ENCODE data around the gene IQSEC1. TPM values are rescaled to one million over a fixed set of nuclear protein-coding genes. Genes with fewer than 3 reads are reported as not detected.

Gene IQSEC1
- total RNA-seq, 1 experiment from 2014 or later, result 7.1 TPM

DNA sequence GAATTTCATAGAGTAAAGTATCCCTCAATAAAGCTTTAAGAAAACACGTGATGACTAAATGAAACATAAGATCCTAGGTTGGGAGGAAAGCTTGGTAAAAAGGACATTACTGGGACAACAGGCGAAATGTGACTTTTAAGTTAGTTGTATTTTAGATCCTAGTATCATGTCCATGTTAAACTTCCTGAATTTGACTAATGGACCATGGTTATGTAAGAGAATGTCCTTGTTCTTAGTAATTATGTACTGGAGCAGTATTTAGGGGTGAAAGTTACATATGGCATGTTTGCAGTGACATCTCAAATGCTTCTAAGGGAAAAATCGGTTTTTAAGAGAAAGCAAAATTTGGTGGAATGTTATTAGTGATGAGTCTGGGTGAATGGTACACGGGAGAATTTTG is 69.6 kb downstream of the IQSEC1 start:
- in situ Hi-C loops (cut with HindIII; ENCODE audit: low pct_unique_long_range_greater_than_20kb, low sequenced_read_pairs), result no loop called here
- DNase-seq (ENCODE audit: low read depth, low spot score), result no peak

DNA sequence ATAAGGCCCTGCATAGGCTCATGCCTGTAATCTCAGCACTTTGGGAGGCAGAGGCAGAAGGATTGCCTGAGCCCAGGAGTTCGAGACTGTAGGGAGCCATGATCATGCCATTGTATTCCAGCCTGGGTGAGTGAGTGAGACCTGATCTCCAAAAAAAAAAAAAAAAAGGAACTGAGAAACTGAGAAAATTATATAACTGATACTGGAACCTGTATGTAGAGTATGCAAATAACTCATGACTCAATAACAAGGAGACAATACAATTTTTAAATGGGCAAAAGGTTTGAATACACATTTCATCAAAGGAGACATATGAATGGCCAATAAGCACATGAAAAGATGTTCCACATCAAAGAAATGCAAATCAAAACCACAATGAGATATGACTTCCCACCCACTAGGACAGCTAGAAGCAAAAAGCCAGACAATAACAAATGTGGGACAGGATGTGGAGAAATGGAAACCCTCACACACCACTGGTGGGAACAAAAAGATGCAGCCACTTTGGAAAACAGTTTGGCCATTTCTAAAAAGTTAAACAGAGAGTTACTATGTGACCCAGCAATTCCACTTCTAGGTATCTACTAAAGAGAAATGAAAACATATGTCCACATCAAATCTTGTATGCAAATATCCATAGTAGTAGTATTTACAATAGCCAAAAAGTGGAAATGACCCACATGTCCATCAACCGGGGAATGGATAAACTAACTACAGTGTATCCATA is 70.7 kb downstream of the IQSEC1 start:
- in situ Hi-C loops (cut with HindIII; ENCODE audit: low pct_unique_long_range_greater_than_20kb, low sequenced_read_pairs), result no loop called here

DNA sequence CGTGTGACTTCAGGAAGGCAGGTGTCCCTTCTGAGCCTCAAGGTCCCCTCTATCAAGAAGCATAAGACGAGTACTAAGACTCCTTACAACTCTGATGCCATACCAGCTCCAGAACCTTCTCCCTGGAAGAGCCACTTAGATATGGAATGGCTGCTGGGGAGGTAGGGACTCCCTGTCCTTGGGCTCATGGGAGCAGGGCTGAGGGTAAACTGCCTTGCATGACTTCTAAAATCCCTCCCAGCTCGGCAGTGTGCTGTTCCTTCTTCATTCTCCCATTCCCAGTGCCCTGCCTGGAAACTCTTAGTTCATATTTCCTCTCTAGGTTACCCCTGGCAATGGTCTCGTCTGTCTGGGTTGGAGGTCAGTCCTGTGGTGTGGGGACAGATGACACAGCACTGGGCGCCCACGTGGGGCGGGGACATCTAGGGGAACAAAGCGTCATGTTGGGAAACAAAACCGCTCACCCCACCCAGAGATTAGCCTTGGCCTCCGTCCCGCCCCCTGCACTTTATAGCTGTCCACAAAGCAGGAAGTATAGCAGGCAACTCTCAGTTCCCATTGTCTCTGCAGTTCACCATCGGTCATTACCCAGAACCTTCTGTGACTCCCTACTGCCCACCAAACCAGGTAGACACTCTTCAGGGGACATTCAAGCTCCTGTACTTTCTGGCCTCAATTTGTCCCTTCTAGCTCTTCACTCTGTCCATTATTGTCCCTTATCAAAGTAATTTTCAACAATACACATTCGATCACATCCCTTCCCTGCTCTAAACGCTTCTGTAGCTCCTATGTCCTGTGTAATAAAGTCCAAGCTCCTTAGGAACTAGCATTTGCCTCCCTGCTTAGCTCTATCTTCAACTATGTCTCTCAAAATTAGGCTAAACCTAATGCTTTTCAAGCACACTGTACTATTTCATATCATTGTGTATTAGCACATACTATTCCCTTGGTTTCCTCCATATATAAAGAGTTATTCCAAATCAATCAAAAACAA is 73.8 kb downstream of the IQSEC1 start:
- no peak for DNase-seq (ENCODE audit: low read depth, low spot score)
- in situ Hi-C loops (cut with HindIII; ENCODE audit: low pct_unique_long_range_greater_than_20kb, low sequenced_read_pairs), result loop anchor here (25.0 kb wide), 1 partner anchor 112 kb away; no protein-coding TSS in a partner anchor

More for the DNA sequence above, 70.7 kb downstream of the IQSEC1 start:
- DNase-seq (ENCODE audit: low read depth, low spot score), result no peak

DNA sequence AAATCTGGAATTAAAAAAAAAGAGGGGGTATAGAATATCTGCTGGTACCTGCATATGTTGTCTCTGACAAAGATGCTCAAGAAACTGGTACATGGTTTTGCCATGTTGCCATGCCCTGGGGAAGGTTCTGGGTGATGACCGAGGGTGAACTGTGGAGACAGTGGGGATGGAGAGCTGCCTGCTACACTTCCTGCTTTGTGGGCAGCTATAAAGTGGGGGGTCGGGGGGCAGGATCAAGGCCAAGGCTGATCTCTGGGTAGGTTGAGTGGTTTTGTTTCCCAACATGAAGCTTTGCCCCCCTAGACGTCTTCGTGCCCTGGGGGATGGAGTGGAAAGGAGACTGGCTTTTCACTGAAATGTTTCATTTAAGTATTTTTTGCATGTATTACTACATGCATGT is 74.6 kb downstream of the IQSEC1 start:
- in situ Hi-C loops (cut with HindIII; ENCODE audit: low pct_unique_long_range_greater_than_20kb, low sequenced_read_pairs), result loop anchor here (25.0 kb wide), 1 partner anchor 111 kb away; no protein-coding TSS in a partner anchor
- DNase-seq (ENCODE audit: low read depth, low spot score), result no peak

DNA sequence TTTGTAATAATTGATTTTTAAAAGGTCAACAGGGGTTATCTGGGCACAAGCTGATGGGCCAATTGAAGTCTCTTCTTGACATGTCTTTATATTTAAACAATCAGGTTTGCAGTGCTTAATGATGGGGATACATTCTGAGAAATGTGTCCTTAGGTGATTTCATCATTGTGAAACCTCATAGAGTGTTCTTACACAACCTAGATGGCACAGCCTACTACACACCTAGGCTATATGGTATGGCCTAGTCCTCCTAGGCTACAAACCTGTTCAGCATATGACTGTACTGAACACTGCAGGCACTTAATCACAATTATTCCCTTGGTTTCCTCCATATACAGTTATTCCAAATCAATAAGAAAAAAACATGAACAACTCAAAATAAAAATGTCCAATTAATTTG is 75.8 kb downstream of the IQSEC1 start:
- in situ Hi-C loops (cut with HindIII; ENCODE audit: low pct_unique_long_range_greater_than_20kb, low sequenced_read_pairs), result loop anchor here (25.0 kb wide), 1 partner anchor 110 kb away; no protein-coding TSS in a partner anchor
- DNase-seq (ENCODE audit: low read depth, low spot score), result no peak

DNA sequence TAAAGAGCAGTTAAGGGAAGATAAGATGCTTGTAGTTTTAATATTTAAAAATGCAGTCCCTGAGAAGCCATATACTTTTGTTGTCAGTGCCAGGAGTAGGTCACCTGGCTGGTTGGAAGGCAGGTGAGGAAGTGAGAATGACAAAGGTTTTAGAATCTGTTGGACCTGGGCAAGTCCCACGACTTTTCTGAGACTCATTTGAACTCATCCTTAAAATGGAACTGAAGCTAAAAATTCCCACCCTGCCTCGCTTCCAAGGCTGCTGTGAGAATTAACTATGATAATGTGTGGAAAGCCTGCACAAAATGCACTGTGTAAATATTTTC is 77.1 kb downstream of the IQSEC1 start:
- in situ Hi-C loops (cut with HindIII; ENCODE audit: low pct_unique_long_range_greater_than_20kb, low sequenced_read_pairs), result loop anchor here (25.0 kb wide), 1 partner anchor 109 kb away; no protein-coding TSS in a partner anchor
- DNase-seq (ENCODE audit: low read depth, low spot score), result no peak

DNA sequence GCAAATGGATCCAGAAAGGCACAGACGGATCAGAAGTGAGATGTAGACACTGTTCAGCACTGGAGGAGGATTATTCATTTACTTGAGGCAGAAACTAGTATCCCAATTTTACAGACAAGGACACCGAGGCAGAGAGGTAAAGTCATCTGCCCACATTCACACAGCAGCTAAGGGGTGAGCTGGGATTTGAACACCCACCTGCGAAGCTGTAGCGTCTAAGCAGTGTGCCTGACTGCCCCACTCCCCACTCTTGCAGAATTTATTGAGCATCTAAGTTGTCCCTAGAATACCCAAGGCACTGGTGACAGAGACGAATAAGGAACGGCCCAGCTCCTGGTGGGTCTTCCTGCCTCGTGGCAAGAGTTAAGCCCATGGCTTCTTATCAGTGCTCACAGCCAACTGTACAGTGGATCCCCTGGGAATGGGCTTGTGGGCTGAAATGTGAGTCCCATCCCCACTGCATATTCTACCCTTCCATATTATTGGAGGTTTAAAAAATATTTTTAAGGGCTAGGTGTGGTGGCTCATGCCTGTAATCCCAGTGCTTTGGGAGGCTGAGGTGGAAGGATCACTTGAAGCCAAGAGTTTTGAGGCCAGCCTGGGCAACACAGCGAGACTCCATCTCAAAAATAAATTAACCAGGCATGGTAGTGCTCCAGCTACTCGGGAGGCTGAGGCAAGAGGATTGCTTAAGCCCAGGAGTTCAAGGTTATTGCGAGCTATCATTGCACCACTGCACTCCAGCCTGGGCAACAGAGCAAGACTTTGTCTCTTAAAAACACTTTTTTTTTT is 77.6 kb downstream of the IQSEC1 start:
- DNase-seq (ENCODE audit: low read depth, low spot score), result no peak
- in situ Hi-C loops (cut with HindIII; ENCODE audit: low pct_unique_long_range_greater_than_20kb, low sequenced_read_pairs), result loop anchor here (25.0 kb wide), 1 partner anchor 108 kb away; no protein-coding TSS in a partner anchor

DNA sequence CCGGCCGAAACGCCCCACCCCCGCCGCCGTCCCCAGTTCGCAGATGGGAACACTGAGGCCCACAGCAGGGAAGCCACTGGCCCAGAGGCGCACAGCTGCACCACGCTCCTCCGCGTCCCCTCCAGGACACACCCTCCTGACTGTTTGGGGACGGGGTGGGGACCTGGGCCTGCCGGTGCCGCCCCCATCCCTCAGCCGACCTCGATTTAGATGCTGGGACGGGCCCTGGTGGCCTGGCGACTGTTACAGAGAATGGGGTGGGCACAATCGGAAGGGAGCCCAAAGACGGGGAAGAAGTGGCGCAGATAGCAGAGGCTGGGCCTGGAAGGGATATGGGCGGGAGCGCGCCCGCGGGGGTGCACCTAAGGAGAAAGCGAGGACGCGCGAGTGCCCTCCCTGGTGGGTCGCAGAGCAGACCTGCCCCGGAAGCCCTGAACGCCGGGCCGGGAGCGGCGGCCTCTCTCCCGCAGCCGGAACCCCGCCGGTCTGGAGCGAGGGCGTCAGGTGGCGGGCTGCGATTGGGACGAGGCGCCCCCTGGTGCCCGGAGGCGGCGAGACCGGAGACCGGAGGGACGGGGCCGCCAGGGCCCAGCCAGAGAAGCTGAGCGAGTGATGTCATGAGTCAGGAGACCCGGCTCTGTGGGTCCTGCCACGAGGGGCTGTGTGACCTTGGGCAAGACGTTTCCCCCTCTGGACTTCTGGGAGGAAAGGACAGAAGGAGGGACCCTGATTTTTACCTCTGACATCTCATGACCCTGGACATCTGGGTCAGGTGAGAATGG is 78.4 kb downstream of the IQSEC1 start:
- peak; percentile 84 for DNase-seq (ENCODE audit: low read depth, low spot score)
- in situ Hi-C loops (cut with HindIII; ENCODE audit: low pct_unique_long_range_greater_than_20kb, low sequenced_read_pairs), result loop anchor here (25.0 kb wide), 1 partner anchor 107 kb away; no protein-coding TSS in a partner anchor

DNA sequence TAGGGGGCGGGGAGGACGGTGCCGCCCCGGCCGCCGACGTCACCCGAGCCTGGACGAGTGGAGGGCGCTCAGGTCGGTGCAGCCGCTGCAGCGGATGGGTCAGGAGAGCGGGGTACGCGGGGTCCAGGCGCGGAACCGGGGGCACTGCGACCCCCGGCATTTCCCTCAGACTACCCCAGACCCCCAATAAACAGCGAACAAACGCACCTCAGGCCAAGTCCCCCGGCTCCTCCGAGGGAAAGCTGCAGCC is 78.9 kb downstream of the IQSEC1 start:
- in situ Hi-C loops (cut with HindIII; ENCODE audit: low pct_unique_long_range_greater_than_20kb, low sequenced_read_pairs), result loop anchor here (25.0 kb wide), 1 partner anchor 107 kb away; no protein-coding TSS in a partner anchor
- DNase-seq (ENCODE audit: low read depth, low spot score), result peak; percentile 29

DNA sequence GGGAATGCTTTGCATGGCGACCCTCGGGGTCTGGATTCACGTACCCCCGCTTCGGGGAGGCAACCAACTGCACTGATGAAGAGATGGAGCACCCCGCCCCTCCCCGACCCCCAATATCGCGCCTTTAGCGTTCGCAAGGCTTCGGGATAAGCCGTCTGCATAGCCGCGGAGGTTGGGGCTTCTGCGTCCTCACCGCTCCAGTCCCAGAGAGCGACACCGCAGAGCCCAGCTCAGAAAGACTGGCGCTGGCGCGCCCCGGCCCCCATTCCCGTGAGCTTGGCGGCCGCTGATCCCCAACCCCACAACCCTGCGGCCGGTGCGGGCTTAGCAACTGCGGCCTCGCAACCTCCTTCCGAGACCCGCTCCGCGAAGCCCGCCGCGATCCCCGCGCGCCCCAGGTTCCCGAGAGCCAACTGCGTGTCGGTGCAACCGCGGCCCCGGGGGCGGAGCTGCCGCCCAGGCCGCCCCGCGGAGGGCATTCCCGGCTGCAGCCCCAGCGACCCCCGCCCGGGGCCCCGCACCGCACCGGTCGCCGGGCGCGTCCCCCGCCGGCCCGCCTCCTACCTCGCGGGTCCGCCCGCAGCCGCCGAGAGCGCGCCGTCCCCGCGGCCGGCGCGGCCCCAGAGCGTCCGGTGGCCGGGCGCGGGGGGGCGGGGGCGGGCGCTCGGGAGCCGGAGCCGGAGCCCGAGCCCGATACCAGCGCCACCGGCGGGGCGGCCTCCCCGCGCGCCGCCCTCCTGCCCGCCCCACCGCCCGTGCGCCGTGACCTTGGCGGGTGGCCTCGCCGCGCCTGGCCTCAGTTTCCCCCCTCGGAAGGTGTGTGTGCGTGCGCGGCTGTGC is 79.5 kb downstream of the IQSEC1 start:
- in situ Hi-C loops (cut with HindIII; ENCODE audit: low pct_unique_long_range_greater_than_20kb, low sequenced_read_pairs), result loop anchor here (25.0 kb wide), 1 partner anchor 106 kb away; no protein-coding TSS in a partner anchor
- DNase-seq (ENCODE audit: low read depth, low spot score), result no peak

DNA sequence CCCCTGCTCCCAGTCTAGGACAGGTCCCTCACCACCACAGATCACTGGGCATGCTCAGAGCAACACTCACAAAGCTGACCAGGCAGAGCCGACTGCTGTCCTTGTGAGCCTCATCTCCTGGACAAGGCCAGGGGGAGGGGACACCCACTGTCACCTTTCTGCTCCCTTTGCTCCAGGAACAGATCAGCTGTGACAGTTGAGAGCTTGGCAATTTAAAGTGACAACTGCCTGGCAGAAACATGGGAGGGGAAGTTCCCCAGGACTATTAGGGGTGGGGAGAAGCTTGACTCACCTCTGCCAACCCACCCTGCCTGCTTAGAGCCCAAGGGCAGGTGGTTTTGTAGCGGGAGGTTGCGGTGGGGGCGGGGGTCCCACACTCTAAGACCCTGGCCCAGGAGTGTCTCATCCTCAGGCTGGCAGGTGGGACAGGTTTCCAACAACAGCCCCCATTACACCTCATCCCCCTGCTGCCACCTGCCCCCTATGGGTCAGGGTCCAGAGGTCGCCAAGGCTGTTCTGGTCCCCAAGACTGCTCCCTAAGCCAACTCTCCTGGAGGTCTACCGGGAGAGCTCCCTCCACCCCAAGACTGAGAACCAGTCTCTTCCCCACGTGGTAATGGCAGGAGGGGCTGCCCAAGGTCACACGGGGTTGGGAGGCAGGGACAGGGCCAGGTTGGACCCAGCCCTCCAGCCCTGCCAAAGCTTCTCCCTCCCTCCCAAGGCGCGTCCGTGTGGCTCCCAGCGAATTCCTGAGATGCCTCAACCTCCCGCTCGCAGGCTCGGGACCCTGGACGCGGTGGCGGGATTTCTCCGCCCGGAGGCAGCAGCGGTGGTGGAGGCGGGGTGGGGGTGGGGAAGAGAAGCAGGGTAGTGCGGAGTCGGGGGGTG is 80.4 kb downstream of the IQSEC1 start:
- DNase-seq (ENCODE audit: low read depth, low spot score), result no peak
- in situ Hi-C loops (cut with HindIII; ENCODE audit: low pct_unique_long_range_greater_than_20kb, low sequenced_read_pairs), result loop anchor here (25.0 kb wide), 1 partner anchor 106 kb away; no protein-coding TSS in a partner anchor

DNA sequence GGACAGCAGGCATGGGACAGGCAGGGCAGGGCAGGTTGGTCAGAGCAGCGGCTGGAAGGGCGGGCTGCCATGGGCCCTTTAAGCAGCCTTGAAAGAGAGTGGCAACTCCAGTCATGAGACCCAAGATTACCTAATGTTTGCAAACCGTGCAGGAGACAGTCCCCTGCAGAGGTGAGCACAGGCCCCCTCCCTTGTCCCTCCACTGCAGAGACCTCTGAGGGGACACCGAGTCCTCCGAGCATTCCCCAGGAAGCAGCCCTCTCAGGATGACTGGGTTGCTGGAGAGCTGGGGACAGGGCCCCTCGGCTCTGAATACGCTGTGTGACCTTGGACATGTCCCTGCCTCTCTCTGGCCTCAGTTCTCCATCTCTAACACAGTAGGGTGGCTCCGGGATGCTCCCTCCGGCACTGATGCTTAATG is 81.4 kb downstream of the IQSEC1 start:
- in situ Hi-C loops (cut with HindIII; ENCODE audit: low pct_unique_long_range_greater_than_20kb, low sequenced_read_pairs), result loop anchor here (25.0 kb wide), 1 partner anchor 105 kb away; no protein-coding TSS in a partner anchor
- DNase-seq (ENCODE audit: low read depth, low spot score), result no peak

DNA sequence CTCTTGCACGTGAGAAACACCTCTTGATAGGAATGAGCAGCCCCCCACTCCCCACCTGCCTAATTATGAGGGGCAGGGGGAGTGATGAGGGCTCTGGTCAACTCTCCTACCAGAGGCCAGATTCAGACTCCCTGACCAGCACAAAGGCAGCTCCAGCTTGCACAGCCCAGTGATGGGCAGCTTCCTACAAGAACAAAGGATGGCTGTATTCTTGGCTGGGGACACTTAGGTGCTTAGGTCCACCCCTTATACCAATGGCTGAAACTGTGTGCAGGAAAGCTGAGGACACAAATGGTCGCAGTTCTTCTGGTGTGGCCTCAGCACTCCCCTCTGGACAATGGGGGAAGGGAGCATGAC is 81.8 kb downstream of the IQSEC1 start:
- in situ Hi-C loops (cut with HindIII; ENCODE audit: low pct_unique_long_range_greater_than_20kb, low sequenced_read_pairs), result loop anchor here (25.0 kb wide), 1 partner anchor 104 kb away; no protein-coding TSS in a partner anchor
- no peak for DNase-seq (ENCODE audit: low read depth, low spot score)

DNA sequence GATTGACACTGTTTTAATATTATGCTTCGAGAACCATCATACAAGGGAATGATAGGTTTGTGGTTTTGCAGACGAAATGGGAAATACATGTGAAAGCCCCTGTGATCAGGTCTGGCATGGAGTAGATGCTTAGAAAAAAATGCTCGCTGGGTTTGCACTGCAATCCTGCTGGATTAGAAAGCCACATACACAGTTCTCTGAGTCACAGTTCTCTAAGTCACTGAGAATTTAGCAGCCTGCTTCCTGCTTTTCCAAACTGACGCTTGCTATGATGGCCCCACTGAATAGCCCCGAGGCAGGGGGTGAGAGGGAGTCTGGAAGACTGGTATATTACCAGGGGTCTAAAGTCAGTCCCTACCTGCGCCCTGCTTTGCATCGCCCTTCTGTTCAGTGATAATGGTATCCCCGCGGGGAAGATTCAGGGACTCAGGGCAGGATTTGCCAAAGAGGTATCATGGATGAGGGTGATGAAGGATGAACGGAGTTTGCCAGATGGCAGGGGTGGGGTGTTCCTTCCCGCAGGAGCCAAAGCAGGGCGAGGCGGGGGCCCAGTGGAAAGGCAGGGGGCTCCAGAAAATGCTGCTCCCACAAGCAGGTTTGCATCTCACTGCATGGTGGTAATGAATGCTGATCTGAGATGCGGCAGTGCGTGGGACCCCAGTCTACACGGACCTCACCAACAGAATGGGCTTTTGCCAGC is 82.3 kb downstream of the IQSEC1 start:
- DNase-seq (ENCODE audit: low read depth, low spot score), result no peak
- in situ Hi-C loops (cut with HindIII; ENCODE audit: low pct_unique_long_range_greater_than_20kb, low sequenced_read_pairs), result loop anchor here (25.0 kb wide), 1 partner anchor 104 kb away; no protein-coding TSS in a partner anchor

DNA sequence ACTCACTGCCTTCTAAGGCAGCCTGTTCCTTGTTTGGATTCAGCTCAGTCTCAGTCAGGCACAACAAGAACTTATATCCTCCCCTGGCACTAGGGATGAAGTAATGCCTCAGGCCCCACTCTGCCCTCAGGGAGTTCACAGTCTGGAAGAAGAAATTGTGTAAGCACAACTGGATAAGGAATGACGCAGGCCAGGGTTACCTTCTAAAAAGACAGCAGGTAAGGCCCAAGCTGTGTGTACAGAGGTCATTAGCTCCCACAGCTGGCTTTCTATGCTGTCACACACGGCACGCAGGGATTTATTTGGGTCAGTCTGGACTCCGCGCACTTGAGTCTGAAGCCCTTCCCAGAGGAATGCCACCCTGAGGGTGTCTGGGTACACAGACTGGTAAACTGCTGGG is 82.9 kb downstream of the IQSEC1 start:
- in situ Hi-C loops (cut with HindIII; ENCODE audit: low pct_unique_long_range_greater_than_20kb, low sequenced_read_pairs), result loop anchor here (25.0 kb wide), 1 partner anchor 103 kb away; no protein-coding TSS in a partner anchor
- no peak for DNase-seq (ENCODE audit: low read depth, low spot score)

Measured in SK-MEL-5 (cell line).